Stimulated activated CD8-positive, alpha-beta memory T cell treated with anti-CD3 and anti-CD28 coated beads, Interleukin-15, amount 100 ng/mL, for 24 hours (primary cell): ENCODE results near the gene PTCRA.
A peak's percentile ranks its signal among the peaks of the same experiment; 100 is the strongest.

Experiments
- DNase-seq: peaks from one replicate; pipeline ENCODE4 v3.0.0-alpha.2; 2020; ENCODE audit warnings: low read depth

The PTCRA gene

DNA sequence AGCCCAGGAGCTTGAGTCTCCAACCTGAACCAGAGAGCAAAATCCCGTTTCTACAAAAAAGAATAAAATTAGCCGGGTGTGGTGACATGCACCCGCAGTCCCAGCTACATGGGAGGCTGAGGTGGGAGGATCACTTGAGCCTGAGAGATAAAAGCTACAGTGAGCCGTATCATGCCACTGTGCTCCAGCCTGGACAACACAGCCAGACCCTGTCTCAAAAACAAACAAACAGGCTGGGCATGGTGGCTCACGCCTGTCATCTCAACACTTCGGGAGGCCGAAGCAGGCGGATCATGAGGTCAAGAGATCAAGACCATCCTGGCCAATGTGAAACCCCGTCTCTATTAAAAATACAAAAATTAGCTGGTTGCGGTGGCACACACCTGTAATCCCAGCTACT lies 11.4 kb upstream of the PTCRA start:
- DNase-seq: no peak

- DNase-seq: no peak
Measured at GRCh38 chr6:42907336-42907735, 8.5 kb upstream of the PTCRA start.

DNA sequence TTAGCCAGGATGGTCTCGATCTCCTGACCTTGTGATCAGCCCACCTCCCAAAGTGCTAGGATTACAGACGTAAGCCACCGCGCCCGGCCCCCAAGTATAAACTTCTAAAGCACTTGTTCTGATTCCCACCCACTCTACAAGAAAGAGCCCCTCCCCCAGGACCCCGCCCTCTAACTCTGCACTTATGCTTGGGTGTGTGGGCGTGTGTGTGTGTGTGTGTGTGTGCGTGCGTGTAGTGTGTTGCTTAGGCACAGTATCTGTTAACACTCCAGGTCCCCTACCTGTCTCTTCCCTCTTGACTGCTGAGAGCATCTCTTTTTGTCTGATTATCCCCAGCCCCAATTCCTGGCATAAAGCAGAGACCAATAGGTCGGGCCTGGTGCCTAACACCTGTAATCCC lies 6.0 kb upstream of the PTCRA start:
- DNase-seq: no peak

- no peak for DNase-seq
Measured at GRCh38 chr6:42911171-42912021, 4.5 kb upstream of the PTCRA start.

DNA sequence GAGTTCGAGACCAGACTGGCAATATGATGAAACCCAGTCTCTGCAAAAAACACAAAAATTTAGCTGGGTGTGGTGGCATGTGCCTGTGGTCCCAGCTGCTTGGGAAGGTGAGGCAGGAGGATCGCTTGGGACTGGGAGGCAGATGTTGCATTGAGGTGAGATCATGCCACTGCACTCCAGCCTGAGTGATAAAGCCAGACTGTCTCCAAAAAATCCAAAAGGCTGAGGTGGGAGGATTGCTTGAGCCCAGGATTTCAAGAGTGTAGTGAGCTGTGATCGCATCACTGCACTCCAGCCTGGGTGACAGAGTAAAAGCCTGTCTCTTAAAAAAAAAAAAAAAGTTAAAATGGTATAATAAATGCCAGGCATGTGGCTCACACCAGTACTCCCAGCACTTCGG lies 1.3 kb upstream of the PTCRA start:
- no peak for DNase-seq

DNA sequence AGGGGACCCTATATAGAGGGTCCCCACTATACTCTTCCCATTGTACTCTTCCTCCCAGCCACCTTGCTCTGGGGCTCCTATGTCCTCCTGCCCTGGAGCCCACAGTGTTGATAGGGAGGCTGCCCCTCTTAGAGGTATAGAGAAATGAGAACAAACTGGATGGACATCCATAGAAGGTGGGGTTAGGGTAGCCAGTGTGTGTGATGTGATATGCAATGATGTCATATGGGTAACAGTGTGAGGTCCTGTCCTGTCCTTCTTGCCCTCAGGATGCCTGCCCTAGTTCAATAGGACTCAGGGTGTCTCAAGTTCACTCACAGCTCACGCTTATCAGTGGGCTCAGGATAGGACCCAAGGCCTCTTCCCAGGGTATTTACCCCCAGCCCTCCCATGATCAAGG lies 435 bp downstream of the PTCRA start:
- no peak for DNase-seq

DNA sequence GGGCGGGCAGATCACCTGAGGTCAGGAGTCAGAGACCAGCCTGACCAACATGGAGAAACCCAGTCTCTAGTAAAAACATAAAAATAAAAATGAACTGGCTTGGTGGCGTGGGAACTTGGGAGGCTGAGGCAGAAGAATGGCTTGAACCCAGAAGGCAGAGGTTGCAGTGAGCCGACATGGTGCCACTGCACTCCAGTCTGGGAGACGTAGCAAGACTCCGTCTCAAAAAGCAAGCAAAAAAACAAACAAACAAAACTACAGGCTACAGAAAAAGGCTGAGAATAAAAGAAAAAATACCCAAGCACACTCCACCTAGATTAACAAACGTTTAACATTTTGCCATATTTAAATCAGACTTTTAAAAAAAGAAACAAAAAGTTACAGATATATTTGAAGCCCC lies 5.9 kb downstream of the PTCRA start:
- no peak for DNase-seq

GRCh38 chr6:42923666-42924065 lies 7.8 kb downstream of the PTCRA start:
- no peak for DNase-seq

DNA sequence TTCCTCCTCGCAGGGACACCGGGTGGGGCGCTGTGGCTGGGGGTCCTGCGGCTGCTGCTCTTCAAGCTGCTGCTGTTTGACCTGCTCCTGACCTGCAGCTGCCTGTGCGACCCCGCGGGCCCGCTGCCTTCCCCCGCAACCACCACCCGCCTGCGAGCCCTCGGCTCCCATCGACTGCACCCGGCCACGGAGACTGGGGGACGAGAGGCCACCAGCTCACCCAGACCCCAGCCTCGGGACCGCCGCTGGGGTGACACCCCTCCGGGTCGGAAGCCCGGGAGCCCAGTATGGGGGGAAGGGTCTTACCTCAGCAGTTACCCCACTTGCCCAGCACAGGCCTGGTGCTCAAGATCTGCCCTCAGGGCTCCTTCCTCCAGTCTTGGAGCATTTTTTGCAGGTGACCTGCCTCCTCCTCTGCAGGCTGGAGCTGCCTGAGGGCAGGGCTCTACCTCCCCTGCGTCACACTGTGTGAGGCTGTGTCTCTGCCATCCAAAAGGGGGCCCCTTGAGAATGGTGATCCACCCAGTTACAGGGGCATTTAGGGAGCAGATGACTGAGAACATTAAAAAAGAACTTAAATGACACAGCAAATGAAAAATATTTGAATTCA lies 9.5 kb downstream of the PTCRA start:
- no peak for DNase-seq

GRCh38 chr6:42928986-42929820 lies 13.3 kb downstream of the PTCRA start, which contains the start of gene CNPY3:
CNPY3 (plus strand) TSS chr6:42929480; CDS start chr6:42929571, 91 bp downstream.
- DNase-seq: peak; percentile 74

DNA sequence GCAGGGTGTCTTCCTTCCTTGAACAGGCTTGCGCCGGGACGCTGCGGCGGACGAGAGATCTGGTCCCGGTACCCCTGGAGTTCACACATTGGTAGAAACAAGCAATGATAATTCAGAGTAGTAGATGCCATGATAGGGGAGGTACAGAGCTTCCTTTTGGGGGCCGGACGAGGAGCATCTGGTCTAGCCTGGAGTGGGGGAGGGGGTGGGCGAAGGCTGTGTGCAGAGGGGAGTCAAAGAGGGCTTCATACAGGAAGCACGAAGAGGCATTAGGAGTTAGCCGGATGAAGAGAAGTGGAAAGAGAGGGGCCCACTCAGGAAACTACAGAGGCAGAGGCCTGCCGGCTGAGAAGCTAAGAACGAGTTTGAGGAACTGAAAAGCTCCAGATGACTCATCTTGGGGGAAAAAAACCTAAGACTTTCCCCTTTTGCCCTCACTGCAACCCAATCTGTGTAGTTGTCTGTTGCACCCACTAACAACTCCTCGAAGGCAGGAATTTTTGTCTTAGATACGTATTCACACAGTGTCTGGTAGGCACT lies 14.0 kb downstream of the PTCRA start:
- DNase-seq: no peak

DNA sequence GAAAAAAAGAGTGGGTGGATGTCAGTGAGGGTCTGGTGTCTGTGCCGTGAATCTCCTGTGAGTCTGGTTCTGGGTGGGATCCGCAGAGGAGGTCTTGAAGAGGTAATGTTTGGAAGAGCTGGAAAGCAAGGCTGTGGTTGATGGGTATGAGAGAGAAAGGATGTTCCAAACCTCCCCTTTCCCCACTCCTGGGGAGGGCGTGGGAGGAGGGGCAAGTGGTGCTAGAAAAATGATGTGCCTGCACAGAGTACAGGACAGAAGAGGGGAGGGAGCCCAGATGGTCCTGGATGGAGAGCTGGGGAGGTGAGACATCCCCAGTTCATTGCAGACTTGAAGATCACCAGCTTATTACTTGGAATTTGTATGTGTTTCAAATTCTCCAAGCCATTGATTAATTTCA lies 16.6 kb downstream of the PTCRA start:
- no peak for DNase-seq

DNA sequence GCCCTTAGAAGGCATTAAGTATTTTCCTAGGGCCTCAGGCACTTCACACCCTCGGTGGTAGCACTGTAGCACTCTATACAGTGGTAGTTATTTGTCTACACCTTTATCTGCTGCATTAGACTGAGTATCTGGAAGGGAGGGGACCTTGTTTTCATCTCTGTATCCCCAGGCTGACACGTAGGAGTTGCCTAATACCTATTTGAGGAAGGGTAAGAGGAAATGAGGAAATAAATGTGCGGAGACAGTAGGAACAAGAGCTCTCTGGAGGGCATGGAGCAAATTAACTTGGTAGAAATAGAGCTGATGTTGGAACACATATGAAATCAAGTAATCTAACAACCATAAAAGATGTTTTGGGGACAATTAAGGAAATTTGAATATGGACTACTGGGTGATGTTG lies 17.4 kb downstream of the PTCRA start:
- no peak for DNase-seq

GRCh38 chr6:42935322-42935721 lies 19.5 kb downstream of the PTCRA start:
- no peak for DNase-seq

GRCh38 chr6:42936398-42936797 lies 20.5 kb downstream of the PTCRA start:
- no peak for DNase-seq

- no peak for DNase-seq
Measured at GRCh38 chr6:42937548-42938427, 21.9 kb downstream of the PTCRA start.

- DNase-seq: no peak
Measured at GRCh38 chr6:42938428-42938796, 22.6 kb downstream of the PTCRA start.

DNA sequence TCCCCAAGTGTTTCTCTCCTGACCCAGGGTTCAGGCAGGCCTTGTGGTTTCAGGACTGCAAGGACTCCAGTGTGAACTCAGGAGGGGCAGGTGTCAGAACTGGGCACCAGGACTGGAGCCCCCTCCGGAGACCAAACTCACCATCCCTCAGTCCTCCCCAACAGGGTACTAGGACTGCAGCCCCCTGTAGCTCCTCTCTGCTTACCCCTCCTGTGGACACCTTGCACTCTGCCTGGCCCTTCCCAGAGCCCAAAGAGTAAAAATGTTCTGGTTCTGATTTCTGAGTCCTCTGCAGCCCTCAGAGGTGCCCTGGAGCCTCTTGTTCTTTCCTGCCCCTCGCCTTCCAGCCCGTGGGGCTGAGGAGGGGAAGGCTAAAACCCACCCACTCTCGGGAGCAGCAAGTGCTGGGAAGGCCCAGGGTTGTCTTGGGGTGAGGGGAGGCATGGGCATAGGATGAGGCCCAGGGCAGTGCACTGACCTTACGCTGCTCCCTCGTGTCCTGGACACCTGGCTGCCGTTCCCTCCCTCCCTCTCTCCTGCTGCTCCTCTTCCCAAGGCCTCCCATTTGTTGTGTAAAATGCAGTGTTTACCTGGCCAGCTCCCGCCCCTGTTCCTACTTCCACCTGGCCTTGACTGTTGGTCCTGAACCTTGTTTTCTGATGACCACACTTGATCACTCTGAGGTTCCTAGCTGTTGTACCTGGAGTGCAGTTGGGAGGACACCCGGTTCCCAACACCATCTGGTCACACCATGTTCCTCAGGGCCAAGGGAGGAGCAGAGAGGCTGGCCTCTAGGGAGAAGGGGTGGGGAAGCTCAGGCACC lies 23.3 kb downstream of the PTCRA start:
- no peak for DNase-seq

DNA sequence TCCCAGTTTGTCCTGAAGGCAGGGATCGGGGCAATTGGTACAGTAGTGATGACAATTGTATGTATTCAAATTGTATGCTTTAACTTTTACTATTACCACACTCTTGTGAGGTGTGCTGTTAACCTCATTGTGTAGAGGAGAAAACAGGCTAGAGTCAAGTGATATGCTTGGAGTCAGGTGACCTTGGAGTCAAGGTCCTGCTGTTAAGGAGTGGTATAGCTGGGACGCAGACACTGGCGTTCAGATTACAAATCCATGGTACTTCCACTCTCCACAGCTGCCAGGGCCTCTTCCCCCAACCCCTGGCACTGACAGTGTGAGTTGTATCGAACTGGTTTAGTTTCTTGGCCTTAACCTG lies 23.9 kb downstream of the PTCRA start:
- DNase-seq: no peak

DNA sequence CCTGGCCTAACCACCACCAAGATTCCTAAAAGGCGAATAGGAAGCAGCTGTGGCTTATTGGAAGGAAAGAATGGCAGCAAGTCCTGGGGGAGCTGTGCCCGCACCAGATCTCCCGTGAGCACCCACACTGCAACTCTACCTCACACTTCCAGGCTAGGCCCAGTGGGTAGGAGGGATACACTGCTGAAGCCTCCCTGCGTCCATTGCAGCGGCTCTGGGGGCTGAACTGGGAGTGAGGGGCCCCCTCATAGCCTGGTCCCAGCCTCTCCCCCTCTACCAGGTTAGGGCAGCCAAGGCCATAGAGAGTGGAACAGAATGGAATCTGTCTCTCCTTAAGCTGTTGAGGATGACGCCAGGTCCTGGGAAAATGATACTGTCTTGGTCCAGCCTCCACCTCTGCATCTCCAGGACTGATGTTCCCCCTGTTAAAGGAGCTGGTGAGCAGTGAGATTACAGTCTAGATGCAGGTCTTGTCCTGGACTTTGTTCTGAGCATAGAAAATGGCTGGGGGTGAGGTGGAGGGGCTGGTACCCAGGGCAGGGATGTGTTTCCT lies 24.7 kb downstream of the PTCRA start:
- no peak for DNase-seq
